CD8-positive, alpha-beta memory T cell (primary cell): Measurements from ENCODE around the gene CHST10. TPM values are rescaled to one million over a fixed set of nuclear protein-coding genes. Genes with fewer than 3 reads are reported as not detected.

Source experiments
- CTCF ChIA-PET: fragments of 350-600 bp; sonication (Branson Sonifier 250); formaldehyde crosslinking; loops from one replicate; lab custom pipeline; 2021; ENCODE audit warnings: antibody characterized with exemption; lab: Charles Lee
- POLR2A ChIA-PET: fragments of 350-600 bp; sonication (Branson Sonifier 250); formaldehyde crosslinking; loops from one replicate; lab custom pipeline; 2021; ENCODE audit warnings: antibody characterized with exemption; lab: Charles Lee
- DNase-seq, 5 donors: peaks; one replicate each; pipeline versions ENCODE4 v3.0.0 to v3.0.0-alpha.2; 2020 to 2022; ENCODE audit warnings: mixed read lengths in 1 of 5
- H3K27ac ChIP-seq: one replicate; pipeline ENCODE4 v1.7.0; 2013; ENCODE audit warnings: low read depth, mild to moderate bottlenecking, low read length, moderate library complexity
- H3K27me3 ChIP-seq: 2 replicates; pipeline ENCODE4 v1.7.0; 2013; ENCODE audit warnings: low read length, mild to moderate bottlenecking; ENCODE audit not compliant: insufficient read depth, poor library complexity, severe bottlenecking
- H3K36me3 ChIP-seq: 2 replicates; pipeline ENCODE4 v1.7.0; 2013; ENCODE audit warnings: mild to moderate bottlenecking, low read length, moderate library complexity; ENCODE audit not compliant: insufficient read depth
- H3K4me1 ChIP-seq: 2 replicates; pipeline ENCODE4 v1.7.0; 2013; ENCODE audit warnings: mild to moderate bottlenecking, low read length, moderate library complexity; ENCODE audit not compliant: insufficient read depth
- H3K4me3 ChIP-seq: 2 replicates; pipeline ENCODE4 v1.7.0; 2013; ENCODE audit warnings: mild to moderate bottlenecking, low read length
- H3K9me3 ChIP-seq: 2 replicates; pipeline ENCODE4 v1.7.0; 2013; ENCODE audit warnings: mild to moderate bottlenecking, low read length
- H3K27ac Mint-ChIP-seq, 8 donors: one replicate each; pipeline ENCODE4 v1.8.0; 2020 to 2021; ENCODE audit warnings: mixed read lengths in 8 of 8, mild to moderate bottlenecking in 6 of 8, inconsistent platforms in 3 of 8, moderate library complexity in 3 of 8
- H3K27me3 Mint-ChIP-seq, 2 donors: one replicate each; pipeline ENCODE4 v1.8.0; 2020 to 2021; ENCODE audit warnings: mixed read lengths in 2 of 2, mild to moderate bottlenecking in 1 of 2, moderate library complexity in 1 of 2
- H3K36me3 Mint-ChIP-seq, 3 donors: one replicate each; pipeline ENCODE4 v1.8.0; 2020 to 2021; ENCODE audit warnings: mixed read lengths in 3 of 3, inconsistent platforms in 1 of 3, mild to moderate bottlenecking in 1 of 3
- H3K4me1 Mint-ChIP-seq, 3 donors: one replicate each; pipeline ENCODE4 v1.8.0; 2020 to 2021; ENCODE audit warnings: mixed read lengths in 3 of 3, inconsistent platforms in 1 of 3, mild to moderate bottlenecking in 1 of 3
- H3K4me3 Mint-ChIP-seq, 7 donors: one replicate each; pipeline ENCODE4 v1.8.0; 2020 to 2021; ENCODE audit warnings: mixed read lengths in 7 of 7, mild to moderate bottlenecking in 6 of 7, moderate library complexity in 4 of 7, inconsistent platforms in 2 of 7
- H3K9me3 Mint-ChIP-seq, 5 donors: one replicate each; pipeline ENCODE4 v1.8.0; 2020 to 2022; ENCODE audit warnings: mixed read lengths in 5 of 5, mild to moderate bottlenecking in 3 of 5, moderate library complexity in 2 of 5, inconsistent platforms in 1 of 5
- polyA plus RNA-seq: library from polyadenylated mRNA; unstranded; fragments of 300-500 nt; fragmentation: Illumina TruSeq; gene quantifications from one replicate; pipeline ENCODE4 v1.2.3, GENCODE V29; 2021
- total RNA-seq, 2 experiments: library from RNA; stranded (reverse); gene quantifications; one replicate each; pipeline ENCODE4 v1.2.3, GENCODE V29; 2021

CHST10 gene
- total and polyA plus RNA-seq, 3 experiments from 2014 or later: 7.2 to 15.5 (median 11.0) TPM

DNA sequence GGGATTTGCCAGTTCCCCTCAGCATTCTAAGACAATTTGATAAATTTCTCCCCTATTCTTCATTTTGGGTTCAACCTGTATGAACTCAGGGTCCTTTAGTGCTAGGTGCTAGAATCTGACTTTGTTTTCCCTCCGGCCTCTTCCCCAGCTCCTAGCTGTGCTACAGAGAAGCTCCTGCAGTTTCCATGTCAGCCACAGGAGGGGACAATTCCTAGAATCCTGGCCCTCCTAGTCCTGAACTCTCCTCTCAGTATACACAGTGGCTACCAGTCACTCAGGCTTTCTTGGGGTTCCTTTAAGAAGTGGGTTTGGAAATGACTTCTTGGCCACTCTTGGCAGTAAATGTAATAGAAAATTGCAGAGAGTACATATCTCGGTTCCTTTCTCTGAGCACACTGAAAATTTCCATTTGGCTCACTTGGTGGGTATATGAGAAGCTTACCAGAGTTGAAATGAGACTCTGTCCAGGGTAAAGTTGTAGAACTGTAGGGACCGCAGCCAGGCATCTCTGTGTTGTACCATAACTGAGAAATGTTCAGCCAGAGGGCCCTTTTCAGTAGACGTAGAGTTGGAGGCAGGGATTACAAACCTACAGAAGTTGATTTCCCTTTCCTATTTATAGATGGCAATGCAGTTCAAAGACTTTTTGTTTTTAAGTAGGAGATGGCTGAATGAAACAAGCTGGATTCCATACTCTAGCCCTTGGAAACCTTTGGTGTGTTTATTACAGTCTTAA is 5.0 kb upstream of the CHST10 start:
- H3K9me3 Mint-ChIP-seq: no peaks in the 10 kb centered on the region
- ChIA-PET POLR2A (no interaction called here), CTCF (no interaction called here)
- H3K4me3 Mint-ChIP-seq: peak overlapping the region in 1 of 7 donors; percentile 25
- DNase-seq: no peak
- Histone ChIP-seq H3K27me3 (no peaks in the 10 kb centered on the region), H3K27ac (no peak overlapping the region), H3K9me3 (no peaks in the 10 kb centered on the region), H3K36me3 (no peaks in the 10 kb centered on the region), H3K4me3 (no peak overlapping the region), H3K4me1 (no peaks in the 10 kb centered on the region)
- H3K27me3 Mint-ChIP-seq: peaks cover 9 to 13% of the 10 kb centered on the region in 2 donors
- peak overlapping the region in 2 of 8 donors; percentile 36 to 47 for H3K27ac Mint-ChIP-seq
- peaks cover 0 to 2% (median 0%) of the 10 kb centered on the region in 3 donors for H3K36me3 Mint-ChIP-seq
- H3K4me1 Mint-ChIP-seq: peaks cover 0 to 9% (median 2%) of the 10 kb centered on the region in 3 donors

DNA sequence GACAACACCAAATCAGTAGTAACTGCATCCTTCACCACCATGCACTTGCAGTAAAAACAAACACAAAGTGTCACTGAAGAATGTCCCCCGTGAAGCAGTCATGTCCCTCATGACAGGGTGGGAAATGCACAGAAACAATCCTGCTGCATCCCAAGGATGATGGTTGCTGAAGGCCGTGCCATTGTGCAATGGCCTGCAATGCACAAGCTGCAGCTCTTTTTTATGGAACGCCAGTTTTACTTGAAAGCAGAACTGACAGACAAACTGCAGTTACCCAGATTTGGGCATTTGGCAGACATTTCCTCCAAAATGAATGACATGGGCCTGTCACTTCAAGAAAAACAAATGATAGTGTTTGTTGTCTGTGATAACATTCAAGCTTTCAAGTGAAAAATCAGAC is 2.4 kb upstream of the CHST10 start:
- H3K27ac Mint-ChIP-seq: no peak overlapping the region

DNA sequence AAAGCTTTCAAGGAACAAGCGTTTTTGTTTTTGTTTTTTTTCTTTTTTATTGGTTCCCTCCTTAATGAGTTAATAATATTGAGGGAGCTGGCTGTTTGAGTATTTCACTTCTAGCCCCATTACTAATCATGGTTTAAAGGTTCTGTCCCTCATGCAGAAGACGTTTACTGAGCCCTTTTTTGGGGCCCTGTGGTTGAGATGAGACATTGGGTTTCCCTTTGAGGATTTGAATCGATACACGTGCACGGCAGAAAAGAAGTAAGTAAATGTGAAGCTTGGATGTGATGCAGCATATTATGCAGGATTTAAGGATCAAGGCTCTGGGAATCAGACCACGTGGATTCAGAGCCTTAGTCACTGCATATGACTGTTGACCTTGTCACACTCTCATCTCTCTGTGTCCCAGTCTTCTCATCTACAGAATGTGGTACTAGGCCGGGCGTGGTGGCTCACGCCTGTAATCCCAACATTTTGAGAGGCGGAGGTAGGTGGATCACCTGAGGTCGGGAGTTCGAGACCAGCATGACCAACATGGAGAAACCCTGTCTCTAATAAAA is 1.0 kb upstream of the CHST10 start:
- Histone ChIP-seq H3K9me3 (no peaks in the 10 kb centered on the region), H3K27me3 (no peaks in the 10 kb centered on the region), H3K4me1 (peaks cover 3% of the 10 kb centered on the region), H3K4me3 (no peak overlapping the region), H3K27ac (no peak overlapping the region), H3K36me3 (no peaks in the 10 kb centered on the region)
- CTCF ChIA-PET: no interaction called here
- peak overlapping the region; percentile 76 to 88 (median 83) for H3K4me3 Mint-ChIP-seq
- no peak for DNase-seq
- H3K27me3 Mint-ChIP-seq: peaks cover 0 to 2% of the 10 kb centered on the region in 2 donors
- H3K27ac Mint-ChIP-seq: peak overlapping the region in 1 of 8 donors; percentile 13
- no peaks in the 10 kb centered on the region for H3K9me3 Mint-ChIP-seq
- H3K36me3 Mint-ChIP-seq: peaks cover 0 to 10% (median 0%) of the 10 kb centered on the region in 3 donors
- POLR2A ChIA-PET: interaction anchor here (1.6 kb wide), 1 partner anchor 144 kb away, joined by 4 read pairs; the partner anchor contains the start of gene PDCL3
- H3K4me1 Mint-ChIP-seq: peaks cover 17 to 27% (median 20%) of the 10 kb centered on the region in 3 donors

More for the DNA sequence above, 2.4 kb upstream of the CHST10 start:
- Mint-ChIP-seq H3K4me1 (peaks cover 17 to 27% (median 20%) of the 10 kb centered on the region in 3 donors), H3K4me3 (peak overlapping the region in 1 of 7 donors; percentile 71), H3K36me3 (peaks cover 0 to 6% (median 0%) of the 10 kb centered on the region in 3 donors), H3K27me3 (peaks cover 4 to 10% of the 10 kb centered on the region in 2 donors), H3K9me3 (no peaks in the 10 kb centered on the region)
- Histone ChIP-seq H3K9me3 (no peaks in the 10 kb centered on the region), H3K36me3 (no peaks in the 10 kb centered on the region), H3K4me1 (peaks cover 3% of the 10 kb centered on the region), H3K4me3 (no peak overlapping the region), H3K27ac (no peak overlapping the region), H3K27me3 (no peaks in the 10 kb centered on the region)
- DNase-seq: no peak
- POLR2A ChIA-PET: no interaction called here
- CTCF ChIA-PET: no interaction called here

DNA sequence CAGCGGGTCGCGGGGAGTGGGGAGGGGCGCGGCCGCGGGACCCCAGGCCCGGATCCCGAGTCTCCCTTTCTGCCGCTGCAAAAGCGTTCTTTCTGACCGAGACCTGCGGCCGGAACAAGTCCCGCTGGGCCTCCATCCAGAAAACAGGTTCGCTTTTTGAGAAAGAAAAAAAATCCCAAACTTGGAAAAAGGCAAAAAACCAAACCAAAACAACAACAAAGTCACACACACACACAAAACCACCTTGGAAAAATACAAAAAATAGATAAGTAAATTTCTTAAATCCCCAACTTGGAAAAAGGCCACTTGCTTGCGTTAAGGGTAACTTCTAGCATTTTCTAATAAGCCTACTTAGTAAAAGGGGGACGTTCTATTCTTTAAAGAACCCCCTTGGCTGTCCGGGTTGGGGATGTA is 250 bp upstream of the CHST10 start:
- peak overlapping the region; percentile 22 for H3K4me3 ChIP-seq
- Mint-ChIP-seq H3K4me3 (peak overlapping the region; percentile 76 to 88 (median 83)), H3K36me3 (peaks cover 0 to 10% (median 0%) of the 10 kb centered on the region in 3 donors), H3K27ac (peak overlapping the region in 4 of 8 donors; percentile 33 to 80 (median 53)), H3K9me3 (no peaks in the 10 kb centered on the region), H3K27me3 (no peaks in the 10 kb centered on the region), H3K4me1 (peaks cover 17 to 31% (median 23%) of the 10 kb centered on the region in 3 donors)
- POLR2A ChIA-PET: interaction anchor here (1.6 kb wide), 1 partner anchor 145 kb away, joined by 4 read pairs; the partner anchor contains the start of gene PDCL3
- peaks cover 3% of the 10 kb centered on the region for H3K4me1 ChIP-seq
- no peak for DNase-seq
- no peak overlapping the region for H3K27ac ChIP-seq
- CTCF ChIA-PET: no interaction called here
- no peaks in the 10 kb centered on the region for H3K36me3 ChIP-seq
- H3K9me3 ChIP-seq: no peaks in the 10 kb centered on the region
- no peaks in the 10 kb centered on the region for H3K27me3 ChIP-seq

DNA sequence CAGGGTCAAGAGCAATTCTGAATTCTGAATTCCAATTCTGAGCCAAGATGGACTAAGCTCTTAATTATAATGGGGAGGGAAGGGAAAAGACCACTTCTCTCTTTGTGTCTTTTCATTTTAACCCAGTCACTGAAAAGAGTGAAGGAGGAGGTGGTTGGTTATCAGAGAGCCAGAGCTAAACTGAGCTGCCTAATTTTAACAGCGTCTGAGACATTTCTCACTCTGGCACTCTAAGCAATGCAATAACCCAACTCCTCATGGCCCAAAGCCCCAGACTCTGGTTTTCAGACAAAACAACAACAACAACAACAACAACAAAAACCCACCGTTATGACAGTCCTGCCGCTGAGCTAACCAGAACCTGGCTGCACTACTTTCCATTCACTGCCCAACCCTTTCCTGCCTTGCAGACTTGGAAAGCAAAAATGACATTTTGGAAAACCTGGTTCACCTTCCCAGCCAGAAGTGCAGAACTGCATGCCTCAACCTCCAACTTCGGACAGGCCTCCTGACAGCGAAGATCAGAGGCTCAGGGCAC is 1.0 kb downstream of the CHST10 start:
- H3K4me3 Mint-ChIP-seq: peak overlapping the region; percentile 83 to 97 (median 92)
- Histone ChIP-seq H3K27me3 (no peaks in the 10 kb centered on the region), H3K4me1 (peaks cover 3% of the 10 kb centered on the region), H3K9me3 (no peaks in the 10 kb centered on the region), H3K4me3 (peak overlapping the region; percentile 71), H3K27ac (no peak overlapping the region), H3K36me3 (no peaks in the 10 kb centered on the region)
- no peaks in the 10 kb centered on the region for H3K9me3 Mint-ChIP-seq
- peaks cover 19 to 33% (median 26%) of the 10 kb centered on the region in 3 donors for H3K4me1 Mint-ChIP-seq
- peaks cover 0 to 10% (median 0%) of the 10 kb centered on the region in 3 donors for H3K36me3 Mint-ChIP-seq
- ChIA-PET POLR2A (interaction anchor here (0.6 to 0.7 kb wide), 2 partner anchors 14 to 171 kb away, joined by 3 read pairs; no protein-coding TSS in a partner anchor), CTCF (no interaction called here)
- peak overlapping the region in 5 of 8 donors; percentile 8 to 90 (median 73) for H3K27ac Mint-ChIP-seq
- no peaks in the 10 kb centered on the region for H3K27me3 Mint-ChIP-seq
- DNase-seq: no peak

DNA sequence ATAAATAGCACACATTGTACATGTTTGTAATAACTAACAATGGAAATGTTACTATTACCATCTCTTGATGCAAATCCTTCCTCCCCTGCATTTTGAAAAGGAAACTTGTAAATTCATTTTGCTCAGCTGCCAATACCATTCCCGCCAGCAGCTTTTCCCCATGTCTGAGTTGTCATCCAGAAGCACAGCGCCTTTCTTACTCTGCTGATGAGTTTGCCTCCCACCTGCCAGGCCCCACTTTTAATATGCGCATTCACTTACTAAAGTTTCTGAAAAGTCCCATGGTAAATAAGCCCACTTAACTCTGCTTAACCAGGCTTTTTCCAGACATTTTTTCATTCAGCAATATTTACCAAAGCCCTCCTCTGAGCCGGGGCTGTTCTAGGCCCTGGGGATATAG is 3.9 kb downstream of the CHST10 start:
- no peak for DNase-seq
- no peaks in the 10 kb centered on the region for H3K27me3 Mint-ChIP-seq
- no peaks in the 10 kb centered on the region for H3K9me3 ChIP-seq
- H3K27ac ChIP-seq: no peak overlapping the region
- peaks cover 0 to 12% (median 0%) of the 10 kb centered on the region in 3 donors for H3K36me3 Mint-ChIP-seq
- H3K4me3 Mint-ChIP-seq: peak overlapping the region in 1 of 7 donors; percentile 8
- H3K4me1 ChIP-seq: peaks cover 3% of the 10 kb centered on the region
- H3K27me3 ChIP-seq: no peaks in the 10 kb centered on the region
- peaks cover 22 to 38% (median 26%) of the 10 kb centered on the region in 3 donors for H3K4me1 Mint-ChIP-seq
- CTCF ChIA-PET: interaction anchor here (1.4 kb wide), 1 partner anchor 33 kb away, joined by 4 read pairs; no protein-coding TSS in a partner anchor
- no peaks in the 10 kb centered on the region for H3K9me3 Mint-ChIP-seq
- H3K27ac Mint-ChIP-seq: peak overlapping the region in 2 of 8 donors; percentile 10 to 92
- no peak overlapping the region for H3K4me3 ChIP-seq
- POLR2A ChIA-PET: no interaction called here
- H3K36me3 ChIP-seq: no peaks in the 10 kb centered on the region

DNA sequence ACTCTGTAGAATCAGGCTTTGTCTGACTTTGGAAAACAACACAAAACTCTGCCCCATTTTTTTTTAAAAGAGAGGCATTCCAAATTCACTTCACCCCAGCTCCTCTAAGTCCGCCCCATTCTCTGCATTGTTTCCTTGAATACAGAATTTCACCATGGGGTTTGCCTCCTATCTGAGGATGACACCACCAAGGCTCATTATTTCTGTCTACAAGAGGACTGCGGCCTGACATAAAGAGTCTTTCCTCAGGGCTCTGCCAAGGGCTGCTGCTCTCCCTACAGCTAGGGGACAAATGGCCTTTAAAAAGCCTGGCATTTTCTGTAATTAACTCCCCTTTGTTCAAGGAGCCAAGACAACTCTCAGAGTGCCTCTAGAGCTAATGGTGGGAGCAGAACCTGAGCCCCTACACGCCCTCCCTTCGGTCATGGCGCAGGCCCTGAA is 4.6 kb downstream of the CHST10 start:
- CTCF ChIA-PET: interaction anchor here (1.4 kb wide), 1 partner anchor 32 kb away, joined by 4 read pairs; no protein-coding TSS in a partner anchor
- H3K27ac ChIP-seq: no peak overlapping the region
- H3K27me3 ChIP-seq: no peaks in the 10 kb centered on the region
- POLR2A ChIA-PET: no interaction called here
- H3K9me3 Mint-ChIP-seq: no peaks in the 10 kb centered on the region
- H3K36me3 Mint-ChIP-seq: peaks cover 0 to 14% (median 0%) of the 10 kb centered on the region in 3 donors
- peaks cover 22 to 32% (median 26%) of the 10 kb centered on the region in 3 donors for H3K4me1 Mint-ChIP-seq
- no peak for DNase-seq
- H3K4me3 ChIP-seq: no peak overlapping the region
- H3K4me1 ChIP-seq: peaks cover 3% of the 10 kb centered on the region
- no peaks in the 10 kb centered on the region for H3K9me3 ChIP-seq
- H3K27me3 Mint-ChIP-seq: no peaks in the 10 kb centered on the region
- no peaks in the 10 kb centered on the region for H3K36me3 ChIP-seq
- peak overlapping the region in 2 of 8 donors; percentile 15 to 28 for H3K27ac Mint-ChIP-seq
- H3K4me3 Mint-ChIP-seq: peak overlapping the region in 1 of 7 donors; percentile 34
